GM23338 (cell line): Measurements from ENCODE around the gene INTS3. TPM values are rescaled to one million over a fixed set of nuclear protein-coding genes. Genes with fewer than 3 reads are reported as not detected.

Source experiments
- ATAC-seq: fragments of 200-7000 bp; cut with Tn5 transposase; 3 replicates; pipeline ENCODE4 v1.9.1; 2020
- DNase-seq: peaks from one replicate; pipeline ENCODE4 v3.0.0-alpha.2; 2015; ENCODE audit warnings: low spot score
- H2AFZ ChIP-seq: fragments of 200-600 bp; sonication (generic); 2 replicates; pipeline ENCODE4 v1.8.0; 2016; ENCODE audit warnings: antibody characterized with exemption, mild to moderate bottlenecking, moderate library complexity
- H3F3A ChIP-seq: fragments of 200-600 bp; sonication (generic); replicated peaks from 2 replicates; pipeline ENCODE4 v1.8.0; 2017; ENCODE audit warnings: antibody characterized with exemption, mixed run types, low read depth
- H3K27ac ChIP-seq: fragments of 200-600 bp; sonication (generic); 2 replicates; pipeline ENCODE4 v1.6.1; 2016; ENCODE audit warnings: low read depth
- H3K27me3 ChIP-seq: fragments of 200-600 bp; sonication (generic); 2 replicates; pipeline ENCODE4 v1.8.0; 2016; ENCODE audit warnings: mild to moderate bottlenecking, mixed run types, moderate library complexity; ENCODE audit not compliant: insufficient read depth
- H3K36me3 ChIP-seq: fragments of 200-600 bp; sonication (generic); 2 replicates; pipeline ENCODE4 v1.8.0; 2016; ENCODE audit warnings: mild to moderate bottlenecking; ENCODE audit not compliant: insufficient read depth
- H3K4me1 ChIP-seq: fragments of 200-600 bp; sonication (generic); 2 replicates; pipeline ENCODE4 v1.8.0; 2016; ENCODE audit warnings: mild to moderate bottlenecking, moderate library complexity; ENCODE audit not compliant: insufficient read depth
- H3K4me2 ChIP-seq: fragments of 200-600 bp; sonication (generic); 2 replicates; pipeline ENCODE4 v1.7.1; 2017; ENCODE audit warnings: mixed run types
- H3K4me3 ChIP-seq: fragments of 200-600 bp; sonication (generic); 2 replicates; pipeline ENCODE4 v1.6.1; 2016; ENCODE audit warnings: mixed run types
- H3K79me2 ChIP-seq: fragments of 200-600 bp; sonication (generic); replicated peaks from 2 replicates; pipeline ENCODE4 v1.8.0; 2017; ENCODE audit warnings: mild to moderate bottlenecking; ENCODE audit not compliant: insufficient read depth
- H3K9me2 ChIP-seq: fragments of 200-600 bp; sonication (generic); 2 replicates; pipeline ENCODE4 v1.8.0; 2017; ENCODE audit not compliant: insufficient read depth
- H4K20me1 ChIP-seq: fragments of 200-600 bp; sonication (generic); replicated peaks from 2 replicates; pipeline ENCODE4 v1.8.0; 2017; ENCODE audit warnings: mild to moderate bottlenecking; ENCODE audit not compliant: insufficient read depth
- H3K27ac Mint-ChIP-seq: 2 replicates; pipeline ENCODE4 v1.8.0; 2020; ENCODE audit warnings: inconsistent platforms, mild to moderate bottlenecking, moderate library complexity, mixed read lengths
- H3K27me3 Mint-ChIP-seq: 3 replicates; pipeline ENCODE4 v1.8.0; 2022; ENCODE audit warnings: low read depth, mild to moderate bottlenecking, moderate library complexity, mixed read lengths, inconsistent platforms; ENCODE audit not compliant: insufficient read depth, poor library complexity
- H3K36me3 Mint-ChIP-seq: 3 replicates; pipeline ENCODE4 v1.8.0; 2021; ENCODE audit warnings: low read depth, mild to moderate bottlenecking, inconsistent platforms, moderate library complexity, mixed read lengths
- H3K4me1 Mint-ChIP-seq: 3 replicates; pipeline ENCODE4 v1.8.0; 2020; ENCODE audit warnings: mild to moderate bottlenecking, inconsistent platforms, mixed read lengths
- H3K4me3 Mint-ChIP-seq: 3 replicates; pipeline ENCODE4 v1.8.0; 2021; ENCODE audit warnings: moderate library complexity, mild to moderate bottlenecking, inconsistent platforms, mixed read lengths
- H3K9me3 Mint-ChIP-seq: 3 replicates; pipeline ENCODE4 v1.8.0; 2020; ENCODE audit warnings: moderate library complexity, mild to moderate bottlenecking, inconsistent platforms, mixed read lengths
- EZH2 ChIP-seq: fragments of 200-600 bp; sonication (generic); IDR thresholded peaks from one replicate; pipeline ENCODE4 v1.8.0; 2017; ENCODE audit warnings: antibody characterized with exemption, mild to moderate bottlenecking, low read depth; ENCODE audit not compliant: unreplicated experiment
- EZH2phosphoT487 ChIP-seq: fragments of 200-600 bp; sonication (generic); IDR thresholded peaks from one replicate; pipeline ENCODE4 v1.8.1; 2018; ENCODE audit warnings: antibody characterized with exemption; ENCODE audit not compliant: unreplicated experiment
- JUNB ChIP-seq: IDR thresholded peaks from one replicate; pipeline ENCODE4 v1.6.1; 2016; ENCODE audit warnings: antibody characterized with exemption; ENCODE audit not compliant: unreplicated experiment
- NANOG ChIP-seq: IDR thresholded peaks from 2 replicates; pipeline ENCODE4 v1.6.1; 2016; ENCODE audit warnings: antibody characterized with exemption, borderline replicate concordance
- POLR2AphosphoS5 ChIP-seq: IDR thresholded peaks from 2 replicates; pipeline ENCODE4 v1.6.1; 2016; ENCODE audit warnings: antibody characterized with exemption, low read depth
- STAT1 ChIP-seq: IDR thresholded peaks from one replicate; pipeline ENCODE4 v1.6.1; 2016; ENCODE audit warnings: antibody characterized with exemption; ENCODE audit not compliant: unreplicated experiment
- ZNF114 ChIP-seq: fragments of 250-450 bp; sonication (Bioruptor Pico); IDR thresholded peaks from 2 replicates; pipeline ENCODE4 v1.5.0; 2020; ENCODE audit warnings: mild to moderate bottlenecking, moderate library complexity
- ZNF331 ChIP-seq: fragments of 250-450 bp; sonication (Bioruptor Pico); IDR thresholded peaks from 2 replicates; pipeline ENCODE4 v1.5.0; 2020; ENCODE audit warnings: low read depth, mild to moderate bottlenecking, moderate library complexity
- polyA plus RNA-seq: library from polyadenylated mRNA; unstranded; fragments of >200 nt; fragmentation: Nextera tagmentation; extraction: Ambion mirVana; gene quantifications from 2 replicates; pipeline ENCODE4 v1.2.1, GENCODE V29; 2016
- total RNA-seq: library from RNA; depleted of rRNA; stranded (reverse); fragments of >200 nt; shearing (Covaris generic); gene quantifications from 2 replicates; pipeline ENCODE4 v1.2.3, GENCODE V29; 2014
- TF ChIP-seq, protein P1 (sequence below): IDR thresholded peaks from one replicate; pipeline ENCODE4 v1.6.1; 2018; ENCODE audit warnings: antibody characterized with exemption; ENCODE audit not compliant: unreplicated experiment
- TF ChIP-seq, protein P2 (sequence below): IDR thresholded peaks from 2 replicates; pipeline ENCODE4 v1.6.1; 2016; ENCODE audit warnings: antibody characterized with exemption
- TF ChIP-seq, protein P3 (sequence below): fragments of 250-450 bp; sonication (Bioruptor Pico); IDR thresholded peaks from 2 replicates; pipeline ENCODE4 v1.5.0; 2020; ENCODE audit warnings: mild to moderate bottlenecking, moderate library complexity
- TF ChIP-seq, protein P4 (sequence below), 2 experiments: fragments of 200-600 bp in 1 of 2; sonication (generic) in 1 of 2; conservative IDR thresholded peaks; 2 replicates each; pipeline versions ENCODE4 v1.5.1 to v1.6.1; 2016 to 2017; ENCODE audit warnings: antibody characterized with exemption in 2 of 2, low read depth in 2 of 2, mild to moderate bottlenecking in 2 of 2, moderate library complexity in 1 of 2

The INTS3 gene
- total and polyA plus RNA-seq, 2 experiments from 2014 or later: 22.7 to 51.3 TPM

DNA sequence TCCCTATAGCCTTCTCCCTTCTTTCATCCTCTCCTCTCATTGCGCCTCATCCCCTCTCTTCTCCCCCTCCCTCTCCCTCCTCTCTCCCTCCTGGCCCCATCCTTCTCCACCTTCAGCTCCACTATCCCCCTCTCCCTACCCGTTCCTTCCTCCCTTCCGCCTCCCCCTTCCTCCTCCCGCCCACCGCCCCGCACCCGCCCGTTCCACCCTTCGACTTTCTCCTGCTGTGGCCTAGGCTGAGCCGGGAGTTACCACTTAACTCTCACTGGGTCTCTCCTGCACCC, 47.8 kb upstream of the INTS3 start:
- Histone ChIP-seq H3F3A (peaks cover 7% of the 10 kb centered on the region), H2AFZ (peak overlapping the region; percentile 98), H3K27me3 (peaks cover 35% of the 10 kb centered on the region), H3K4me1 (peaks cover 6% of the 10 kb centered on the region), H3K9me2 (no peaks in the 10 kb centered on the region), H3K4me3 (peak overlapping the region; percentile 85), H3K4me2 (peak overlapping the region; percentile 99), H3K27ac (no peak overlapping the region), H3K79me2 (no peaks in the 10 kb centered on the region), H3K36me3 (no peaks in the 10 kb centered on the region), H4K20me1 (no peaks in the 10 kb centered on the region)
- H3K9me3 Mint-ChIP-seq: no peaks in the 10 kb centered on the region; the same call in 1 of the 3 replicates
- peaks cover 24% of the 10 kb centered on the region for H3K27me3 Mint-ChIP-seq
- TF ChIP-seq JUNB (no peak), EZH2 (no peak), POLR2AphosphoS5 (no peak), EZH2phosphoT487 (no peak), STAT1 (no peak), ZNF331 (CRISPR knock-in tag) (no peak), NANOG (no peak), ZNF114 (no peak)
- TF ChIP-seq, protein P1, sequence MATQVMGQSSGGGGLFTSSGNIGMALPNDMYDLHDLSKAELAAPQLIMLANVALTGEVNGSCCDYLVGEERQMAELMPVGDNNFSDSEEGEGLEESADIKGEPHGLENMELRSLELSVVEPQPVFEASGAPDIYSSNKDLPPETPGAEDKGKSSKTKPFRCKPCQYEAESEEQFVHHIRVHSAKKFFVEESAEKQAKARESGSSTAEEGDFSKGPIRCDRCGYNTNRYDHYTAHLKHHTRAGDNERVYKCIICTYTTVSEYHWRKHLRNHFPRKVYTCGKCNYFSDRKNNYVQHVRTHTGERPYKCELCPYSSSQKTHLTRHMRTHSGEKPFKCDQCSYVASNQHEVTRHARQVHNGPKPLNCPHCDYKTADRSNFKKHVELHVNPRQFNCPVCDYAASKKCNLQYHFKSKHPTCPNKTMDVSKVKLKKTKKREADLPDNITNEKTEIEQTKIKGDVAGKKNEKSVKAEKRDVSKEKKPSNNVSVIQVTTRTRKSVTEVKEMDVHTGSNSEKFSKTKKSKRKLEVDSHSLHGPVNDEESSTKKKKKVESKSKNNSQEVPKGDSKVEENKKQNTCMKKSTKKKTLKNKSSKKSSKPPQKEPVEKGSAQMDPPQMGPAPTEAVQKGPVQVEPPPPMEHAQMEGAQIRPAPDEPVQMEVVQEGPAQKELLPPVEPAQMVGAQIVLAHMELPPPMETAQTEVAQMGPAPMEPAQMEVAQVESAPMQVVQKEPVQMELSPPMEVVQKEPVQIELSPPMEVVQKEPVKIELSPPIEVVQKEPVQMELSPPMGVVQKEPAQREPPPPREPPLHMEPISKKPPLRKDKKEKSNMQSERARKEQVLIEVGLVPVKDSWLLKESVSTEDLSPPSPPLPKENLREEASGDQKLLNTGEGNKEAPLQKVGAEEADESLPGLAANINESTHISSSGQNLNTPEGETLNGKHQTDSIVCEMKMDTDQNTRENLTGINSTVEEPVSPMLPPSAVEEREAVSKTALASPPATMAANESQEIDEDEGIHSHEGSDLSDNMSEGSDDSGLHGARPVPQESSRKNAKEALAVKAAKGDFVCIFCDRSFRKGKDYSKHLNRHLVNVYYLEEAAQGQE: no peak
- TF ChIP-seq, protein P2, sequence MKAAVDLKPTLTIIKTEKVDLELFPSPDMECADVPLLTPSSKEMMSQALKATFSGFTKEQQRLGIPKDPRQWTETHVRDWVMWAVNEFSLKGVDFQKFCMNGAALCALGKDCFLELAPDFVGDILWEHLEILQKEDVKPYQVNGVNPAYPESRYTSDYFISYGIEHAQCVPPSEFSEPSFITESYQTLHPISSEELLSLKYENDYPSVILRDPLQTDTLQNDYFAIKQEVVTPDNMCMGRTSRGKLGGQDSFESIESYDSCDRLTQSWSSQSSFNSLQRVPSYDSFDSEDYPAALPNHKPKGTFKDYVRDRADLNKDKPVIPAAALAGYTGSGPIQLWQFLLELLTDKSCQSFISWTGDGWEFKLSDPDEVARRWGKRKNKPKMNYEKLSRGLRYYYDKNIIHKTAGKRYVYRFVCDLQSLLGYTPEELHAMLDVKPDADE: no peak
- TF ChIP-seq, protein P3, sequence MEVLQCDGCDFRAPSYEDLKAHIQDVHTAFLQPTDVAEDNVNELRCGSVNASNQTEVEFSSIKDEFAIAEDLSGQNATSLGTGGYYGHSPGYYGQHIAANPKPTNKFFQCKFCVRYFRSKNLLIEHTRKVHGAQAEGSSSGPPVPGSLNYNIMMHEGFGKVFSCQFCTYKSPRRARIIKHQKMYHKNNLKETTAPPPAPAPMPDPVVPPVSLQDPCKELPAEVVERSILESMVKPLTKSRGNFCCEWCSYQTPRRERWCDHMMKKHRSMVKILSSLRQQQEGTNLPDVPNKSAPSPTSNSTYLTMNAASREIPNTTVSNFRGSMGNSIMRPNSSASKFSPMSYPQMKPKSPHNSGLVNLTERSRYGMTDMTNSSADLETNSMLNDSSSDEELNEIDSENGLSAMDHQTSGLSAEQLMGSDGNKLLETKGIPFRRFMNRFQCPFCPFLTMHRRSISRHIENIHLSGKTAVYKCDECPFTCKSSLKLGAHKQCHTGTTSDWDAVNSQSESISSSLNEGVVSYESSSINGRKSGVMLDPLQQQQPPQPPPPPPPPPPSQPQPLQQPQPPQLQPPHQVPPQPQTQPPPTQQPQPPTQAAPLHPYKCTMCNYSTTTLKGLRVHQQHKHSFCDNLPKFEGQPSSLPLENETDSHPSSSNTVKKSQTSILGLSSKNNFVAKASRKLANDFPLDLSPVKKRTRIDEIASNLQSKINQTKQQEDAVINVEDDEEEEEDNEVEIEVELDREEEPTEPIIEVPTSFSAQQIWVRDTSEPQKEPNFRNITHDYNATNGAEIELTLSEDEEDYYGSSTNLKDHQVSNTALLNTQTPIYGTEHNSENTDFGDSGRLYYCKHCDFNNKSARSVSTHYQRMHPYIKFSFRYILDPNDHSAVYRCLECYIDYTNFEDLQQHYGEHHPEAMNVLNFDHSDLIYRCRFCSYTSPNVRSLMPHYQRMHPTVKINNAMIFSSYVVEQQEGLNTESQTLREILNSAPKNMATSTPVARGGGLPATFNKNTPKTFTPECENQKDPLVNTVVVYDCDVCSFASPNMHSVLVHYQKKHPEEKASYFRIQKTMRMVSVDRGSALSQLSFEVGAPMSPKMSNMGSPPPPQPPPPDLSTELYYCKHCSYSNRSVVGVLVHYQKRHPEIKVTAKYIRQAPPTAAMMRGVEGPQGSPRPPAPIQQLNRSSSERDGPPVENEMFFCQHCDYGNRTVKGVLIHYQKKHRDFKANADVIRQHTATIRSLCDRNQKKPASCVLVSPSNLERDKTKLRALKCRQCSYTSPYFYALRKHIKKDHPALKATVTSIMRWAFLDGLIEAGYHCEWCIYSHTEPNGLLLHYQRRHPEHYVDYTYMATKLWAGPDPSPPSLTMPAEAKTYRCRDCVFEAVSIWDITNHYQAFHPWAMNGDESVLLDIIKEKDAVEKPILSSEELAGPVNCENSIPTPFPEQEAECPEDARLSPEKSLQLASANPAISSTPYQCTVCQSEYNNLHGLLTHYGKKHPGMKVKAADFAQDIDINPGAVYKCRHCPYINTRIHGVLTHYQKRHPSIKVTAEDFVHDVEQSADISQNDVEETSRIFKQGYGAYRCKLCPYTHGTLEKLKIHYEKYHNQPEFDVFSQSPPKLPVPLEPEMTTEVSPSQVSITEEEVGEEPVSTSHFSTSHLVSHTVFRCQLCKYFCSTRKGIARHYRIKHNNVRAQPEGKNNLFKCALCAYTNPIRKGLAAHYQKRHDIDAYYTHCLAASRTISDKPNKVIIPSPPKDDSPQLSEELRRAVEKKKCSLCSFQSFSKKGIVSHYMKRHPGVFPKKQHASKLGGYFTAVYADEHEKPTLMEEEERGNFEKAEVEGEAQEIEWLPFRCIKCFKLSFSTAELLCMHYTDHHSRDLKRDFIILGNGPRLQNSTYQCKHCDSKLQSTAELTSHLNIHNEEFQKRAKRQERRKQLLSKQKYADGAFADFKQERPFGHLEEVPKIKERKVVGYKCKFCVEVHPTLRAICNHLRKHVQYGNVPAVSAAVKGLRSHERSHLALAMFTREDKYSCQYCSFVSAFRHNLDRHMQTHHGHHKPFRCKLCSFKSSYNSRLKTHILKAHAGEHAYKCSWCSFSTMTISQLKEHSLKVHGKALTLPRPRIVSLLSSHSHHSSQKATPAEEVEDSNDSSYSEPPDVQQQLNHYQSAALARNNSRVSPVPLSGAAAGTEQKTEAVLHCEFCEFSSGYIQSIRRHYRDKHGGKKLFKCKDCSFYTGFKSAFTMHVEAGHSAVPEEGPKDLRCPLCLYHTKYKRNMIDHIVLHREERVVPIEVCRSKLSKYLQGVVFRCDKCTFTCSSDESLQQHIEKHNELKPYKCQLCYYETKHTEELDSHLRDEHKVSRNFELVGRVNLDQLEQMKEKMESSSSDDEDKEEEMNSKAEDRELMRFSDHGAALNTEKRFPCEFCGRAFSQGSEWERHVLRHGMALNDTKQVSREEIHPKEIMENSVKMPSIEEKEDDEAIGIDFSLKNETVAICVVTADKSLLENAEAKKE (CRISPR knock-in tag): no peak
- TF ChIP-seq, protein P4, sequence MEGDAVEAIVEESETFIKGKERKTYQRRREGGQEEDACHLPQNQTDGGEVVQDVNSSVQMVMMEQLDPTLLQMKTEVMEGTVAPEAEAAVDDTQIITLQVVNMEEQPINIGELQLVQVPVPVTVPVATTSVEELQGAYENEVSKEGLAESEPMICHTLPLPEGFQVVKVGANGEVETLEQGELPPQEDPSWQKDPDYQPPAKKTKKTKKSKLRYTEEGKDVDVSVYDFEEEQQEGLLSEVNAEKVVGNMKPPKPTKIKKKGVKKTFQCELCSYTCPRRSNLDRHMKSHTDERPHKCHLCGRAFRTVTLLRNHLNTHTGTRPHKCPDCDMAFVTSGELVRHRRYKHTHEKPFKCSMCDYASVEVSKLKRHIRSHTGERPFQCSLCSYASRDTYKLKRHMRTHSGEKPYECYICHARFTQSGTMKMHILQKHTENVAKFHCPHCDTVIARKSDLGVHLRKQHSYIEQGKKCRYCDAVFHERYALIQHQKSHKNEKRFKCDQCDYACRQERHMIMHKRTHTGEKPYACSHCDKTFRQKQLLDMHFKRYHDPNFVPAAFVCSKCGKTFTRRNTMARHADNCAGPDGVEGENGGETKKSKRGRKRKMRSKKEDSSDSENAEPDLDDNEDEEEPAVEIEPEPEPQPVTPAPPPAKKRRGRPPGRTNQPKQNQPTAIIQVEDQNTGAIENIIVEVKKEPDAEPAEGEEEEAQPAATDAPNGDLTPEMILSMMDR (conservative IDR thresholded peaks at IDR 0.05; ENCODE audit: low read depth in 2 of 2): no peak
- peaks cover 24% of the 10 kb centered on the region for H3K4me1 Mint-ChIP-seq
- peak overlapping the region; percentile 84 for H3K4me3 Mint-ChIP-seq
- H3K27ac Mint-ChIP-seq: no peak overlapping the region
- DNase-seq (peak; percentile 67), ATAC-seq (peak; percentile 23)
- H3K36me3 Mint-ChIP-seq: peaks cover 29% of the 10 kb centered on the region
